Cortex of kidney (tissue), 1 donor: ENCODE data around the gene STIM1.
"Not testable (repeated sequence)": the region's sequence is repeated elsewhere in the genome, so short reads cannot be mapped to it uniquely, and the experiment has no call there.

Source experiments
- DNase-seq: peaks from one replicate; lab custom pipeline; 2025; lab: John Stamatoyannopoulos, UW

The STIM1 gene

GRCh38 chr11:3854977-3855807 lies at the start of gene STIM1:
Gene STIM1, plus strand, starts transcription at chr11:3855664. Its CDS starts 607 bp downstream, at chr11:3856271.
- peak; percentile 33 for DNase-seq

GRCh38 chr11:3807909-3808860 lies 47.3 kb upstream of the STIM1 start, which contains the start of gene PGAP2:
Gene PGAP2, plus strand, starts transcription at chr11:3808560. Its CDS starts 2,700 bp downstream, at chr11:3811260.
- no peak for DNase-seq

GRCh38 chr11:3808861-3809623 lies 46.4 kb upstream of the STIM1 start:
- no peak for DNase-seq

GRCh38 chr11:3809624-3809928 lies 45.9 kb upstream of the STIM1 start:
- no peak for DNase-seq

GRCh38 chr11:3810446-3810845 lies 45.0 kb upstream of the STIM1 start:
- no peak for DNase-seq

GRCh38 chr11:3810951-3811350 lies 44.5 kb upstream of the STIM1 start:
- no peak for DNase-seq

GRCh38 chr11:3814832-3815231 lies 40.6 kb upstream of the STIM1 start:
- DNase-seq, result not testable (repeated sequence)

GRCh38 chr11:3815845-3816244 lies 39.6 kb upstream of the STIM1 start:
- DNase-seq, result no peak

GRCh38 chr11:3816673-3817072 lies 38.8 kb upstream of the STIM1 start:
- no peak for DNase-seq

GRCh38 chr11:3817181-3817800 lies 38.2 kb upstream of the STIM1 start:
- DNase-seq, result no peak

- DNase-seq, result no peak
Measured at GRCh38 chr11:3820971-3821370, 34.5 kb upstream of the STIM1 start.

- no peak for DNase-seq
Measured at GRCh38 chr11:3822312-3822711, 33.2 kb upstream of the STIM1 start.

GRCh38 chr11:3823303-3823702 lies 32.2 kb upstream of the STIM1 start:
- DNase-seq, result no peak

- DNase-seq, result no peak
Measured at GRCh38 chr11:3823762-3824506, 31.5 kb upstream of the STIM1 start.

GRCh38 chr11:3824714-3825472 lies 30.6 kb upstream of the STIM1 start:
- no peak for DNase-seq

GRCh38 chr11:3825473-3826154 lies 29.9 kb upstream of the STIM1 start:
- DNase-seq, result no peak

- no peak for DNase-seq
Measured at GRCh38 chr11:3826721-3827120, 28.7 kb upstream of the STIM1 start.

GRCh38 chr11:3827434-3828186 lies 27.9 kb upstream of the STIM1 start:
- DNase-seq, result no peak

GRCh38 chr11:3830088-3830487 lies 25.4 kb upstream of the STIM1 start:
- no peak for DNase-seq
